ENCODE measurements around the gene TLN1.

Gene TLN1

DNA sequence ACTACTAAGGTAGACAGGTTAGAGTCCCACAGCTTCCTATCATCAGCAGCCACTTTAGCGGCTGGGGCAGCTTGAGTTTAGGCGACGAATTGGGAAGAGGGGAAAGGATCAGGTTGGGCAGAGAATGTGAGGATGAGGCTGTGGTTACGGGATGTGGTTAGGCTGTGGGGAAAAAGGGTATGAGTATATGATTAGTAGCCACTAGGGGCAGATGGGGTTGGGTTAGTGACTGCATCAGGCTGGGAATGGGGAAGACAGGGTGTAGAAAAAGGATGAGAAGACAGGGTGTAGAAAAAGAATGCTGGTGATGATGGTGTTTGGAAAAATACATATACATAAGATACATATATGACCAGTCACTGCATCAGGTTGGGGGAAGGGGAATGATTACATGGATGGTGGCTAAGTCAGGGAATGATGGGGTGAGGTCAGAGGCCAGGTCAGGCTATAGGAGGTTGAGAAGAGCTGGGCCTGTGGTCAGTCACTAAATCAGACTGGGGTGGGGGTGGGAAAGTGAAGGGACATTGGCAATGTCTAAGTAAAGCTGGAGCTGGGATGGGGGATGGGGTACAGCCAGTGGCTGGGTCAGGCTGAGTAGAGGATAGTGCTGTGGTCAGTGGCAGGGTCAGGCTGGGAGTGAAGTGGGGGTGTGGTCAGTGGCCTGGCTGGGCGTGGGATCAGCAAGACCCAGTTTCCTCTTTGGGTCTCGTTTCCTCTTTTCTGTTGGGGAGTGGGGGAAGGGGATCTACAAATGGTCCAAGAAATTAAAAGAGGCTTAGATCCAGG lies 2.1 kb downstream of the TLN1 start:
- H3K27me3 ChIP-seq (ENCODE audit: control insufficient read depth, insufficient read depth, low read length, poor library complexity, severe bottlenecking) = no peaks in the 10 kb centered on the region
- H3K4me3 ChIP-seq (ENCODE audit: insufficient read depth, low read depth, low read length) = no peak overlapping the region
- peaks cover 3% of the 10 kb centered on the region for H3K36me3 ChIP-seq (ENCODE audit: control insufficient read depth, insufficient read depth, low read length)
- WGBS, 2 experiments = 29 to 31% methylated on average over 6 of the region's 6 CpGs
- no peak overlapping the region for H3K27ac ChIP-seq (ENCODE audit: insufficient read depth, low read depth, low read length, poor library complexity, severe bottlenecking)
- no peaks in the 10 kb centered on the region for H3K9me3 ChIP-seq (ENCODE audit: control insufficient read depth, low read length)
- peaks cover 58% of the 10 kb centered on the region for H3K4me1 ChIP-seq (ENCODE audit: control insufficient read depth, insufficient read depth, low read length)

DNA sequence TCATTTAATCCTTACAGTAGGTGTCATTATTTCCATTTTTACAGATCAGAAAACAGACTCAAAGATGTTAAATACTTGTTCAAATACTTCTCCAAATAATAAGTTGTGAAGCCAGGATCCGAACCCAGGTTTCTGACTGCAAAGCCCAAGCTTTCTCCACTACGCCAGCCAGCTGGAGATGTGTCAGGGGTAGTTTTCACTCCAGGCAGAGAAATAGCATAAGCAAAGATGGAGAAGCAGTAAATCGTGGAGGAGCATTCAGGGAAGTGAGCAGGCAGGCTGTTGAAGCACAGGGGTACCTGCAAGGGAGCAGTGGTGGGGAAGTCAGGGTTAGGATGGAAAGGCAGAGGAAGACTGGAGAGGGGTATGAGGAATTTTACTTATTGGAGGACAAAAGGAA lies 2.9 kb downstream of the TLN1 start:
- Histone ChIP-seq H3K27me3 (ENCODE audit: control insufficient read depth, insufficient read depth, low read length, poor library complexity, severe bottlenecking) (no peaks in the 10 kb centered on the region), H3K27ac (ENCODE audit: insufficient read depth, low read depth, low read length, poor library complexity, severe bottlenecking) (peak overlapping the region; percentile 57), H3K9me3 (ENCODE audit: control insufficient read depth, low read length) (no peaks in the 10 kb centered on the region), H3K4me3 (ENCODE audit: insufficient read depth, low read depth, low read length) (peak overlapping the region; percentile 18), H3K36me3 (ENCODE audit: control insufficient read depth, insufficient read depth, low read length) (peaks cover 11% of the 10 kb centered on the region), H3K4me1 (ENCODE audit: control insufficient read depth, insufficient read depth, low read length) (peaks cover 58% of the 10 kb centered on the region)
- WGBS, 2 experiments = 87 to 93% methylated on average over 3 of the region's 3 CpGs

GRCh38 chr9:35728041-35728971 lies 3.7 kb downstream of the TLN1 start:
- Histone ChIP-seq H3K36me3 (ENCODE audit: control insufficient read depth, insufficient read depth, low read length) (peaks cover 16% of the 10 kb centered on the region), H3K4me3 (ENCODE audit: insufficient read depth, low read depth, low read length) (peak overlapping the region; percentile 32), H3K27me3 (ENCODE audit: control insufficient read depth, insufficient read depth, low read length, poor library complexity, severe bottlenecking) (no peaks in the 10 kb centered on the region), H3K27ac (ENCODE audit: insufficient read depth, low read depth, low read length, poor library complexity, severe bottlenecking) (peak overlapping the region; percentile 97), H3K9me3 (ENCODE audit: control insufficient read depth, low read length) (no peaks in the 10 kb centered on the region), H3K4me1 (ENCODE audit: control insufficient read depth, insufficient read depth, low read length) (peaks cover 54% of the 10 kb centered on the region)
- 12 to 18% methylated on average over 9 to 10 of the region's 10 CpGs for WGBS, 2 experiments

GRCh38 chr9:35727676-35728040 lies 4.3 kb downstream of the TLN1 start:
- Histone ChIP-seq H3K4me3 (ENCODE audit: insufficient read depth, low read depth, low read length) (peak overlapping the region; percentile 27), H3K9me3 (ENCODE audit: control insufficient read depth, low read length) (no peaks in the 10 kb centered on the region), H3K27me3 (ENCODE audit: control insufficient read depth, insufficient read depth, low read length, poor library complexity, severe bottlenecking) (no peaks in the 10 kb centered on the region), H3K27ac (ENCODE audit: insufficient read depth, low read depth, low read length, poor library complexity, severe bottlenecking) (peak overlapping the region; percentile 97), H3K4me1 (ENCODE audit: control insufficient read depth, insufficient read depth, low read length) (peaks cover 51% of the 10 kb centered on the region), H3K36me3 (ENCODE audit: control insufficient read depth, insufficient read depth, low read length) (peaks cover 18% of the 10 kb centered on the region)
- WGBS, 2 experiments = 39 to 51% methylated on average over 5 of the region's 5 CpGs

DNA sequence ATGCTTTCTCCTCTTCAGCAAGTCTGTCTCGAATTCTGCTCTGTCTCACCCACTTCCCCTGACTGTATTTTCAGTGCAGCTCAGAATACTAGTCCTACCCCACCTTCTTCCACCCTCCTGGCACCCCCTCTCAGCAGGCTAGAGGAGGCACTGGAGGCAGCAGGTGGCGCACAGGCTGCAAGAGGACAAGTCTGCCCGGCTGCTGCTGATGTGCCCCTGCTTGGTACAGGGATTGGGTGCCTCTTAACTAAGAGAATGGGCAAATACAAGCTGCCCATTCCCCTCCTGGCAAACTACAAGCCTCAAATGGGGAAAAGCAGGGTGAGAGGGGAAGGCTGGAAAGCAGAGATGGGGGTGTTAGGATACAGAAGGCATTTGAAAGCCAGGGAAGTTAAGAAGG lies 5.1 kb downstream of the TLN1 start:
- Histone ChIP-seq H3K9me3 (ENCODE audit: control insufficient read depth, low read length) (no peaks in the 10 kb centered on the region), H3K27me3 (ENCODE audit: control insufficient read depth, insufficient read depth, low read length, poor library complexity, severe bottlenecking) (no peaks in the 10 kb centered on the region), H3K36me3 (ENCODE audit: control insufficient read depth, insufficient read depth, low read length) (peaks cover 26% of the 10 kb centered on the region), H3K4me1 (ENCODE audit: control insufficient read depth, insufficient read depth, low read length) (peaks cover 51% of the 10 kb centered on the region), H3K27ac (ENCODE audit: insufficient read depth, low read depth, low read length, poor library complexity, severe bottlenecking) (peak overlapping the region; percentile 97), H3K4me3 (ENCODE audit: insufficient read depth, low read depth, low read length) (peak overlapping the region; percentile 6)
- WGBS, 2 experiments = 73% methylated on average over 3 of the region's 3 CpGs

- Histone ChIP-seq H3K27me3 (ENCODE audit: control insufficient read depth, insufficient read depth, low read length, poor library complexity, severe bottlenecking) (no peaks in the 10 kb centered on the region), H3K36me3 (ENCODE audit: control insufficient read depth, insufficient read depth, low read length) (peaks cover 41% of the 10 kb centered on the region), H3K9me3 (ENCODE audit: control insufficient read depth, low read length) (no peaks in the 10 kb centered on the region), H3K4me3 (ENCODE audit: insufficient read depth, low read depth, low read length) (no peak overlapping the region), H3K4me1 (ENCODE audit: control insufficient read depth, insufficient read depth, low read length) (peaks cover 42% of the 10 kb centered on the region), H3K27ac (ENCODE audit: insufficient read depth, low read depth, low read length, poor library complexity, severe bottlenecking) (no peak overlapping the region)
- 95 to 96% methylated on average over 11 of the region's 11 CpGs for WGBS, 2 experiments
These were observed 6.6 kb downstream of the TLN1 start for GRCh38 chr9:35725362-35725761.

GRCh38 chr9:35723908-35724307 lies 8.1 kb downstream of the TLN1 start:
- no peaks in the 10 kb centered on the region for H3K9me3 ChIP-seq (ENCODE audit: control insufficient read depth, low read length)
- H3K36me3 ChIP-seq (ENCODE audit: control insufficient read depth, insufficient read depth, low read length) = peaks cover 54% of the 10 kb centered on the region
- no peak overlapping the region for H3K4me3 ChIP-seq (ENCODE audit: insufficient read depth, low read depth, low read length)
- no peaks in the 10 kb centered on the region for H3K27me3 ChIP-seq (ENCODE audit: control insufficient read depth, insufficient read depth, low read length, poor library complexity, severe bottlenecking)
- H3K4me1 ChIP-seq (ENCODE audit: control insufficient read depth, insufficient read depth, low read length) = peaks cover 28% of the 10 kb centered on the region
- WGBS, 2 experiments = 95% methylated on average over 8 of the region's 8 CpGs
- no peak overlapping the region for H3K27ac ChIP-seq (ENCODE audit: insufficient read depth, low read depth, low read length, poor library complexity, severe bottlenecking)

GRCh38 chr9:35723426-35723825 lies 8.6 kb downstream of the TLN1 start:
- Histone ChIP-seq H3K4me3 (ENCODE audit: insufficient read depth, low read depth, low read length) (no peak overlapping the region), H3K4me1 (ENCODE audit: control insufficient read depth, insufficient read depth, low read length) (peaks cover 23% of the 10 kb centered on the region), H3K27ac (ENCODE audit: insufficient read depth, low read depth, low read length, poor library complexity, severe bottlenecking) (no peak overlapping the region), H3K27me3 (ENCODE audit: control insufficient read depth, insufficient read depth, low read length, poor library complexity, severe bottlenecking) (no peaks in the 10 kb centered on the region), H3K9me3 (ENCODE audit: control insufficient read depth, low read length) (no peaks in the 10 kb centered on the region), H3K36me3 (ENCODE audit: control insufficient read depth, insufficient read depth, low read length) (peaks cover 58% of the 10 kb centered on the region)
- WGBS, 2 experiments = 94 to 100% methylated on average over 2 of the region's 2 CpGs

GRCh38 chr9:35719546-35719945 lies 12.4 kb downstream of the TLN1 start:
- peaks cover 83% of the 10 kb centered on the region for H3K36me3 ChIP-seq (ENCODE audit: control insufficient read depth, insufficient read depth, low read length)
- no peaks in the 10 kb centered on the region for H3K4me1 ChIP-seq (ENCODE audit: control insufficient read depth, insufficient read depth, low read length)
- no peak overlapping the region for H3K4me3 ChIP-seq (ENCODE audit: insufficient read depth, low read depth, low read length)
- no peak overlapping the region for H3K27ac ChIP-seq (ENCODE audit: insufficient read depth, low read depth, low read length, poor library complexity, severe bottlenecking)
- 91 to 93% methylated on average over 4 of the region's 4 CpGs for WGBS, 2 experiments
- no peaks in the 10 kb centered on the region for H3K9me3 ChIP-seq (ENCODE audit: control insufficient read depth, low read length)
- no peaks in the 10 kb centered on the region for H3K27me3 ChIP-seq (ENCODE audit: control insufficient read depth, insufficient read depth, low read length, poor library complexity, severe bottlenecking)

Data from ectodermal cell (in vitro differentiated cells).